Activated gamma-delta T cell (primary cell): Measurements from ENCODE around the gene KCNH4.

Experiments used
- DNase-seq: peaks from one replicate; lab custom pipeline; 2025; lab: John Stamatoyannopoulos, UW

The KCNH4 gene

GRCh38 chr17:42117397-42118125, 63.4 kb downstream of the KCNH4 start:
- no peak for DNase-seq

- no peak for DNase-seq
Observed at GRCh38 chr17:42116705-42117396, 64.1 kb downstream of the KCNH4 start.

- no peak for DNase-seq
Observed at GRCh38 chr17:42114118-42114517, 66.8 kb downstream of the KCNH4 start.

- no peak for DNase-seq
Observed at GRCh38 chr17:42113293-42114069, 67.5 kb downstream of the KCNH4 start.

- DNase-seq, result no peak
Observed at GRCh38 chr17:42112552-42113176, 68.3 kb downstream of the KCNH4 start, which contains the start of gene DHX58. DHX58 (minus strand) TSS chr17:42112714; CDS start chr17:42111892, 822 bp downstream.

GRCh38 chr17:42111871-42112551, 68.9 kb downstream of the KCNH4 start:
- no peak for DNase-seq

- no peak for DNase-seq
Observed at GRCh38 chr17:42111265-42111636, 69.7 kb downstream of the KCNH4 start.

- no peak for DNase-seq
Observed at GRCh38 chr17:42110301-42111264, 70.4 kb downstream of the KCNH4 start.

- DNase-seq, result no peak
Observed at GRCh38 chr17:42109086-42109485, 71.9 kb downstream of the KCNH4 start.

- DNase-seq, result peak; percentile 56
Observed at GRCh38 chr17:42107597-42108576, 73.1 kb downstream of the KCNH4 start.

- no peak for DNase-seq
Observed at GRCh38 chr17:42107124-42107523, 73.8 kb downstream of the KCNH4 start.
